T-helper 1 cell treated with Interleukin-12 subunit alpha and Interleukin-12 subunit beta and Interleukin-4 antibody, amounts not matched to agents 30 ng/mL and 1 ng/mL, for 36 hours (primary cell): Measurements from ENCODE around the gene PEBP1. TPM values are rescaled to one million over a fixed set of nuclear protein-coding genes. Genes with fewer than 3 reads are reported as not detected.
"Not testable (repeated sequence)": the region's sequence is repeated elsewhere in the genome, so short reads cannot be mapped to it uniquely, and the experiment has no call there.

ENCODE experiments used
- intact Hi-C: fragments of 100-400 bp; cut with micrococcal nuclease; formaldehyde crosslinking; loops from one replicate; pipeline ENCODE4 v1.15.1; 2024
- total RNA-seq: library from RNA; stranded (reverse); gene quantifications from 2 replicates; pipeline ENCODE4 v1.2.3, GENCODE V29; 2022

The PEBP1 gene
- total RNA-seq, 1 donor from 2014 or later, result 111 TPM

- intact Hi-C loops, result not testable (repeated sequence)
These were observed 6.5 kb upstream of the PEBP1 start for GRCh38 chr12:118129436-118129835.

GRCh38 chr12:118136559-118137003 is 657 bp downstream of the PEBP1 start:
- intact Hi-C loops, result loop anchor here (1.0 to 5.0 kb wide), 7 partner anchors 15 to 262 kb away; partner anchors contain the start of gene RFC5

- intact Hi-C loops, result loop anchor here (2.0 to 5.0 kb wide), 2 partner anchors 45 to 262 kb away; no protein-coding TSS in a partner anchor
These were observed 1.3 kb downstream of the PEBP1 start for GRCh38 chr12:118137148-118137678.

GRCh38 chr12:118140825-118141224 is 4.9 kb downstream of the PEBP1 start:
- intact Hi-C loops, result no loop called here

GRCh38 chr12:118144499-118144898 is 8.6 kb downstream of the PEBP1 start:
- intact Hi-C loops, result no loop called here

- intact Hi-C loops, result no loop called here
These were observed 9.3 kb downstream of the PEBP1 start for GRCh38 chr12:118145113-118145797.

GRCh38 chr12:118145798-118146156 is 9.9 kb downstream of the PEBP1 start:
- intact Hi-C loops, result no loop called here

- intact Hi-C loops, result no loop called here
These were observed 12.4 kb downstream of the PEBP1 start for GRCh38 chr12:118148287-118148686.

GRCh38 chr12:118150625-118151024 is 14.7 kb downstream of the PEBP1 start:
- intact Hi-C loops, result no loop called here

- intact Hi-C loops, result no loop called here
These were observed 15.8 kb downstream of the PEBP1 start for GRCh38 chr12:118151755-118152154.

- intact Hi-C loops, result no loop called here
These were observed 24.6 kb downstream of the PEBP1 start for GRCh38 chr12:118160536-118160935.

- intact Hi-C loops, result loop anchor here (1.0 to 5.0 kb wide), 2 partner anchors 43 to 212 kb away; no protein-coding TSS in a partner anchor
These were observed 29.0 kb downstream of the PEBP1 start for GRCh38 chr12:118164798-118165486.

- intact Hi-C loops, result loop anchor here (5.0 kb wide), 1 partner anchor 45 kb away; no protein-coding TSS in a partner anchor
These were observed 31.0 kb downstream of the PEBP1 start for GRCh38 chr12:118166946-118167345.

- intact Hi-C loops, result no loop called here
These were observed 40.0 kb downstream of the PEBP1 start for GRCh38 chr12:118175823-118176447.

- intact Hi-C loops, result loop anchor here (5.0 to 10.0 kb wide), 3 partner anchors 46 to 308 kb away; partner anchors contain the start of gene PEBP1
These were observed 47.2 kb downstream of the PEBP1 start for GRCh38 chr12:118183155-118183554.

GRCh38 chr12:118183711-118184110 is 47.8 kb downstream of the PEBP1 start:
- intact Hi-C loops, result loop anchor here (5.0 to 10.0 kb wide), 3 partner anchors 46 to 309 kb away; partner anchors contain the start of gene PEBP1

- intact Hi-C loops, result loop anchor here (10.0 kb wide), 1 partner anchor 311 kb away; no protein-coding TSS in a partner anchor
These were observed 49.9 kb downstream of the PEBP1 start for GRCh38 chr12:118185602-118186397.

GRCh38 chr12:118187751-118188435 is 52.0 kb downstream of the PEBP1 start:
- intact Hi-C loops, result loop anchor here (10.0 kb wide), 1 partner anchor 313 kb away; no protein-coding TSS in a partner anchor

- intact Hi-C loops, result loop anchor here (10.0 kb wide), 1 partner anchor 314 kb away; no protein-coding TSS in a partner anchor
These were observed 52.9 kb downstream of the PEBP1 start for GRCh38 chr12:118188690-118189371.
